Spleen (tissue), 13 donors: ENCODE results near the gene SNIP1. TPM values are rescaled to one million over a fixed set of nuclear protein-coding genes. Genes with fewer than 3 reads are reported as not detected.

Experiments
- DNase-seq: peaks from one replicate; pipeline ENCODE4 v3.0.0-alpha.2; 2020
- H3K27ac ChIP-seq, 8 donors: fragments of 200-600 bp; sonication (generic) in 7 of 8; 1 replicate in 4 of 8; 2 replicates in 4 of 8; pipeline versions ENCODE4 v1.5.0 to v1.8.0; 2016 to 2021; ENCODE audit warnings: inconsistent platforms in 4 of 8, mild to moderate bottlenecking in 4 of 8, moderate library complexity in 1 of 8
- H3K27me3 ChIP-seq, 7 donors: fragments of 200-600 bp; sonication (generic) in 6 of 7; replicated peaks in 1 of 7; 1 replicate in 4 of 7; 2 replicates in 3 of 7; pipeline versions ENCODE4 v1.5.0 to v1.8.0; 2016 to 2021; ENCODE audit warnings: inconsistent platforms in 3 of 7, mild to moderate bottlenecking in 1 of 7
- H3K36me3 ChIP-seq, 6 donors: fragments of 200-600 bp; sonication (generic) in 5 of 6; 1 replicate in 4 of 6; 2 replicates in 2 of 6; pipeline versions ENCODE4 v1.5.0 to v1.8.0; 2016 to 2021; ENCODE audit warnings: inconsistent platforms in 2 of 6
- H3K4me1 ChIP-seq, 6 donors: fragments of 200-600 bp; sonication (generic) in 5 of 6; 1 replicate in 3 of 6; 2 replicates in 3 of 6; pipeline versions ENCODE4 v1.5.0 to v1.8.0; 2016 to 2021; ENCODE audit warnings: inconsistent platforms in 3 of 6
- H3K4me3 ChIP-seq, 8 donors: fragments of 200-600 bp; sonication (generic) in 7 of 8; 1 replicate in 4 of 8; 2 replicates in 4 of 8; pipeline versions ENCODE4 v1.5.0 to v1.8.0; 2016 to 2021; ENCODE audit warnings: inconsistent platforms in 4 of 8, mild to moderate bottlenecking in 4 of 8, moderate library complexity in 2 of 8
- H3K9me3 ChIP-seq, 8 donors: fragments of 200-600 bp; sonication (generic) in 7 of 8; 1 replicate in 4 of 8; 2 replicates in 4 of 8; pipeline versions ENCODE4 v1.5.0 to v1.8.0; 2016 to 2021; ENCODE audit warnings: inconsistent platforms in 4 of 8
- CTCF ChIP-seq, 11 experiments: fragments of 200-600 bp in 7 of 11; fragments of 450-650 bp in 4 of 11; sonication (generic) in 4 of 11; IDR thresholded peaks in 8 of 11; conservative IDR thresholded peaks in 3 of 11; 1 replicate in 7 of 11; 2 replicates in 4 of 11; pipeline versions ENCODE4 v1.4.0 to v1.8.0; 2016 to 2021; ENCODE audit warnings: antibody characterized with exemption in 11 of 11, inconsistent platforms in 4 of 11, mild to moderate bottlenecking in 1 of 11
- POLR2A ChIP-seq, 3 donors: fragments of 450-650 bp; IDR thresholded peaks; one replicate each; pipeline ENCODE4 v1.5.1; 2017; ENCODE audit warnings: antibody characterized with exemption in 3 of 3, mild to moderate bottlenecking in 1 of 3
- POLR2AphosphoS5 ChIP-seq, 3 donors: sonication (generic); formaldehyde crosslinking; IDR thresholded peaks; one replicate each; pipeline ENCODE4 v1.5.1; 2017; ENCODE audit warnings: antibody characterized with exemption in 3 of 3
- WGBS, 5 donors: extraction: QIAGEN DNeasy Blood & Tissue Kit in 3 of 5; methylation state at CpG; one replicate each; pipeline versions ENCODE4 v1.1.5 to v1.1.7; 2013 to 2018; 5-methylcytosine and 5-hydroxymethylcytosine counted together
- intact Hi-C: fragments of 100-400 bp; cut with DNase I; formaldehyde crosslinking; loops from one replicate; pipeline ENCODE4 v1.15.0; 2023; ENCODE audit warnings: low total_unique reads
- long read RNA-seq, 2 donors: transcript quantifications; one replicate each; lab custom pipeline, GENCODE V29; 2026
- polyA plus RNA-seq, 3 donors: library from polyadenylated mRNA; stranded (reverse); fragments of 200-250 nt; gene quantifications; one replicate each; pipeline ENCODE4 v1.2.1, GENCODE V29; 2013
- total RNA-seq, 7 donors: library from RNA; depleted of rRNA in 3 of 7; stranded (reverse); fragments of >200 nt in 3 of 7; fragmentation: NEBNext Ultra II Directional in 4 of 7; extraction: Animal tissue kit (Norgen Biotek cat#: 25700) in 4 of 7; gene quantifications; one replicate each; pipeline versions ENCODE4 v1.1.0 to v1.2.1, GENCODE V29; 2016 to 2021
- donor health status: healthy with polysubstance abuse.
- donor health status: DM: no; HTN: no; CAD: no; lungs with moderate emphysema.
- donor health status: DM: no; HTN: no; CAD: no.
- donor health status: Bipolar disorder and iron deficiency.
- donor health status: healthy.
- donor health status: DM: no; HTN: no; CAD: no.
- donor health status: DM: yes; HTN: yes; CAD: no.

The SNIP1 gene, protein sequence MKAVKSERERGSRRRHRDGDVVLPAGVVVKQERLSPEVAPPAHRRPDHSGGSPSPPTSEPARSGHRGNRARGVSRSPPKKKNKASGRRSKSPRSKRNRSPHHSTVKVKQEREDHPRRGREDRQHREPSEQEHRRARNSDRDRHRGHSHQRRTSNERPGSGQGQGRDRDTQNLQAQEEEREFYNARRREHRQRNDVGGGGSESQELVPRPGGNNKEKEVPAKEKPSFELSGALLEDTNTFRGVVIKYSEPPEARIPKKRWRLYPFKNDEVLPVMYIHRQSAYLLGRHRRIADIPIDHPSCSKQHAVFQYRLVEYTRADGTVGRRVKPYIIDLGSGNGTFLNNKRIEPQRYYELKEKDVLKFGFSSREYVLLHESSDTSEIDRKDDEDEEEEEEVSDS
- total RNA-seq (10 to 100 TPM; 18.7 to 26.6 (median 20.7) TPM), polyA plus RNA-seq (1 to 10 TPM; 4.3 to 6.6 (median 6.0) TPM)
- long read RNA-seq, donor 1, full-length matches to known transcripts: 4 of 4 reads
- long read RNA-seq, donor 1, partial matches to known transcripts: 0 of 4 reads
- long read RNA-seq, donor 1, other reads (novel, unspliced or antisense): 0 of 4 reads
- long read RNA-seq, donor 2, full-length matches to known transcripts: 5 of 5 reads
- long read RNA-seq, donor 2, partial matches to known transcripts: 0 of 5 reads
- long read RNA-seq, donor 2, other reads (novel, unspliced or antisense): 0 of 5 reads

DNA sequence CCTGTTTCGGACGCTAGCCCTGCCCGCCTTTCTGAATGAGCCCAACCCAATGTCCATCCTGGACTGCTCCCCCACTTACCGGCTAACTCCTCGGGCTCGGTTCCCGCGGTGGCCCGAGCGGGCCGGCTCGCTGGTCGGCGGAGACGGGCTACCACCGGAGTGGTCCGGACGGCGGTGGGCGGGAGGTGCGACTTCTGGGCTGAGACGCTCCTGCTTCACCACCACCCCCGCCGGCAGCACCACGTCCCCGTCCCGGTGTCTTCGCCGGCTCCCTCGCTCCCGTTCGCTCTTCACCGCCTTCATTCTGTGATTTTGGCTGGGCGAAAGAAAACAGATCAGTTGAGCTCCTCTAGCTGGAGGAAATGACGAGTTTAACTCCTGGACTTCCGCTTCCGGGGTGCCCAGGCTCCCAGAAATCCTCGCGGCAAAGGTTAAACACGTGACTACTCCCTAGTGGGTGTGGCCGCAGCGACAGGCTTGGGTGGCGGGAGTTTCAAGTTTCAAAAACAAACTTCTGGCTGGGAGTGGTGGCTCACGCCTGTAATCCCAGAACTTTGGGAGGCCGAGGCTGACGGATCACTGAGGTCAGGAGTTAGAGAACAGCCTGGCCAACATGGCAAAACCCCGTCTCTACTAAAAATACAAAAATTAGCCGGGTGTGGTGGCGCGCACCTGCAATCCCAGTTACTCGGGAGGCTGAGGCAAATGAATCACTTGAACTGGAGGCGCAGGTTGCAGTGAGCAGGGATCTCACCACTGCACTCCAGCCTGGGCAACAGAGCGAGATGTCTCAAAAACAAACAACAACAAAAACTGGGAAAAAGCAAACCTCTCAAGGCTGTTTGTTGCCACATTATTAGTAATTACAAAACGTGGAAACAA, at the start of gene SNIP1:
Gene SNIP1 (minus strand): TSS at position 367 of the 882 bp plus-strand sequence. CDS start 64 bp downstream, at position 303.
- peak; percentile 94 for DNase-seq
- WGBS, 5 donors: 12 to 20% (median 13%) methylated on average over 38 to 54 of the region's 54 CpGs
- TF ChIP-seq POLR2A (IDR thresholded peaks at IDR 0.05): peak; percentile 28 to 61 (median 33)
- peak; percentile 88 to 95 (median 93) for TF ChIP-seq POLR2AphosphoS5 (IDR thresholded peaks at IDR 0.05)
- peak in 2 of 11 experiments; percentile 16 to 23 for TF ChIP-seq CTCF (IDR thresholded peaks at IDR 0.05 in 8 of 11, conservative IDR thresholded peaks at IDR 0.05 in 3 of 11)
- Histone ChIP-seq H3K27ac (peak within 1 kb of the TSS; percentile 86 to 96 (median 92)), H3K27me3 (peaks cover 0 to 13% (median 0%) of the 10 kb centered on the region in 7 donors), H3K4me3 (peak within 1 kb of the TSS; percentile 81 to 100 (median 96)), H3K9me3 (no peaks in the 10 kb centered on the region), H3K36me3 (peaks cover 0 to 35% (median 13%) of the 10 kb centered on the region in 6 donors), H3K4me1 (peaks cover 10 to 65% (median 44%) of the 10 kb centered on the region in 6 donors)
- intact Hi-C loops: loop anchor here (2.0 to 5.0 kb wide), 2 partner anchors 39 to 43 kb away; partner anchors contain the start of genes GNL2 and MEAF6

DNA sequence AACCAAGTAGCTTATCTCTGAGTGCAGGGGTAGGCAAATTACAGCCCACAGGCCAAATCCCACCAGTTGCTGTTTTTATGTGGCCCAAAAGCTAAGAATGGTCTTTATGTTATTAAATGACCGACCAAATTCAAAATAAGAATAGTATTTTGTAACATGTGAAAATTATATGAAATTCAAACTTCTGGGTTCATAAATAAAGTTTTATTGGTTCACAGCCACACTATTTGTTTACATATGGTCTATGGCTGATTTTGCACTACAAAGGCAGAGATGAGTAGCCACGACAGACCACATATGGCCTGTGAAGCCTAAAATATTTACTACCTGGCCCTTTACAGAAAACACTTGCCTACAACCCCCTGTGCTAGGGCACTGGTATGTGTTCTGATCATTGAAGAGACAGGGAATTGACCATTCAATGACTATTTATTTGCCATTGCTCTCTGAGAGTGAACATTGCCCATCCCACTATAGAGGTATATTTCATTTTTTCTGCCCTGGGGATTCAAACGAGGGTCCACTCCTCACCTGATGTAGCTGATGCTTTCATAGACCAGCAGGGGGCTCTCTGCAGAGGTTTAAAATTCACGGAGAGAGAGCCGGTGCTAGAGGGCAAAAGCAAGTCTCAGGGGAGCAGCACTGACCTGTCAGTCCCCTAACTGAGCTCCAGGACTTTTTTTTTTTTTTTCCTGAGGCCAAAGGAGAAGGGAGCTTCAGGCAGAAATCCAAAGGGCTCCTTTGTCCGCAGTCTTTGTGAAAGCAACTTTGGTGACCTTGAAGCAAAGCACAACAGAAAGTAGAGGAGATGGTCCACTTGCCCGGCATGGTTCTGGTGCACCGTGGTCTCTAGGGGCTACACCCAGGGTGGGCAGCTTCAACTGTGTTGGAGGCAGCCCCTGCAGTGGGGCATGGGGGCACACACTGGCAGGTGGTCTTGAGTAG, 48.9 kb upstream of the SNIP1 start:
- intact Hi-C loops: no loop called here
- 36 to 43% (median 39%) methylated on average over 8 of the region's 8 CpGs for WGBS, 5 donors

More for the DNA sequence above, 48.9 kb upstream of the SNIP1 start:
- Histone ChIP-seq H3K4me3 (peak overlapping the region in 1 of 8 donors; percentile 13), H3K4me1 (peaks cover 0 to 17% (median 3%) of the 10 kb centered on the region in 6 donors), H3K27ac (no peak overlapping the region), H3K36me3 (no peaks in the 10 kb centered on the region), H3K9me3 (no peaks in the 10 kb centered on the region), H3K27me3 (peaks cover 0 to 5% (median 0%) of the 10 kb centered on the region in 7 donors)
- DNase-seq: no peak
- peak; percentile 28 to 77 (median 53) for TF ChIP-seq CTCF (IDR thresholded peaks at IDR 0.05 in 8 of 11, conservative IDR thresholded peaks at IDR 0.05 in 3 of 11)
- no peak for TF ChIP-seq POLR2AphosphoS5 (IDR thresholded peaks at IDR 0.05)
- no peak for TF ChIP-seq POLR2A (IDR thresholded peaks at IDR 0.05)
